ENCODE measurements around the gene SEPTIN14.
"Not testable (repeated sequence)": the region's sequence is repeated elsewhere in the genome, so short reads cannot be mapped to it uniquely, and the experiment has no call there.

The SEPTIN14 gene

GRCh38 chr7:55862652-55863051 lies at the start of gene SEPTIN14:
Gene SEPTIN14, minus strand, starts transcription at chr7:55862752. Its CDS starts 756 bp downstream, at chr7:55861996.
- H3K9me3 Mint-ChIP-seq (ENCODE audit: low read depth); H3K36me3 Mint-ChIP-seq; H3K4me3 Mint-ChIP-seq; H3K4me1 Mint-ChIP-seq (ENCODE audit: low read depth); H3K27me3 Mint-ChIP-seq; H3K27ac Mint-ChIP-seq: not testable (repeated sequence)

DNA sequence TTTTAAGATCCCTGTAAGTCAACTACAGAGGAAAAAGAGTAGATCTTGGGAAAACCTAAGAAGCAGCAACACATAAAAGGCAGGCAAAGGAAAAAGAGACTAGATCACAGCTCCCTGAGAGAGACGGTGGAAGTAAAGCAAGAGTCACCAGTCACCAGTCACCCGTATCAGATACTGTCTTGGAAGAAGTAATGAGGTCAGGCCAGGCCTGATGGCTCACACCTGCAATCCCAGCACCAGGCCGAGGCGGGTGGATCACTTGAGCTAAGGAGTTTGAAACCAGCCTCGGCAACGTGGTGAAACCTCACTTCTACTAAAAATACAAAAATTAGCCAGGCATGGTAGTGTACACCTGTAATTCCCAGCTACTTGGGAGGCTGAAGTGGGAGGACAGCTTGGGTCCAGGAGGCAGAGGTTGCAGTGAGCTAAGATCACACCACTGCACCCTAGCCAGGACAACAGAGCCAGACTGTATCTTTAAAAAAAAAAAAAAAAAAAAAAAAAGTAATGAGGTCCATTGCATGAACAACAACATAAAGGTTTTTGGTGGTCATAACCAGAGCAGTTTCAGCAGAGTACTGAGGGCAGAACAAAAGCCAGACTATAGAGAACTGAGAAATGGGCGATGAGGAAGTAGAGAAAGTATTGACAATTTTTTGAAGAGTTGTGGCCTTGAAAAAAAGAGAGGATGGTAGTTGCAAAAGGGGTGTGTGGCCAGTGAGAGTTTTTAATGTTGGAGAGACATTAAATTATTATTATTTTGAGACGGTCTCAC lies 41.6 kb upstream of the SEPTIN14 start:
- H3K27ac Mint-ChIP-seq, result no peak overlapping the region
- H3K4me1 Mint-ChIP-seq (ENCODE audit: low read depth), result peaks cover 2% of the 10 kb centered on the region
- no peaks in the 10 kb centered on the region for H3K27me3 Mint-ChIP-seq
- H3K9me3 Mint-ChIP-seq (ENCODE audit: low read depth), result peaks cover 4% of the 10 kb centered on the region
- H3K36me3 Mint-ChIP-seq, result peaks cover 17% of the 10 kb centered on the region
- H3K4me3 Mint-ChIP-seq, result no peak overlapping the region

DNA sequence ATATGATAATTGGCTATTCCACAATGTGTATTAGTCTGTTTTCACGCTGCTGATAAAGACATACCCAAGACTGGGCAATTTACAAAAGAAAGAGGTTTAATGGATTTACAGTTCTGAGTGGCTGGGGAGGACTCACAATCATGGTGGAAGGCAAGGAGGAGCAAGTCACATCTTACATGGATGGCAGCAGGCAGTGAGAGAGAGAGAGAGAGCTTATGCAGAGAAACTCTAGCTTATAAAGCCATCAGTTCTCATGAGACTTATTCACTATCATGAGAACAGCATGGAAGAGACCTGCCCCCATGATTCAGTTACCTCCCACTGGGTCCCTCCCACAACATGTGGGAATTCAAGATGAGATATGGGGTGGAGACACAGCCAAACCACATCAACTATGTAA lies 38.5 kb upstream of the SEPTIN14 start:
- H3K36me3 Mint-ChIP-seq, result peaks cover 10% of the 10 kb centered on the region
- not testable (repeated sequence) for H3K4me3 Mint-ChIP-seq; H3K9me3 Mint-ChIP-seq (ENCODE audit: low read depth)

GRCh38 chr7:55898287-55898686 lies 35.7 kb upstream of the SEPTIN14 start:
- Mint-ChIP-seq H3K4me3 (no peak overlapping the region), H3K27me3 (no peaks in the 10 kb centered on the region)

More for the DNA sequence above, 38.5 kb upstream of the SEPTIN14 start:
- H3K27ac Mint-ChIP-seq; H3K27me3 Mint-ChIP-seq; H3K4me1 Mint-ChIP-seq (ENCODE audit: low read depth): not testable (repeated sequence)

DNA sequence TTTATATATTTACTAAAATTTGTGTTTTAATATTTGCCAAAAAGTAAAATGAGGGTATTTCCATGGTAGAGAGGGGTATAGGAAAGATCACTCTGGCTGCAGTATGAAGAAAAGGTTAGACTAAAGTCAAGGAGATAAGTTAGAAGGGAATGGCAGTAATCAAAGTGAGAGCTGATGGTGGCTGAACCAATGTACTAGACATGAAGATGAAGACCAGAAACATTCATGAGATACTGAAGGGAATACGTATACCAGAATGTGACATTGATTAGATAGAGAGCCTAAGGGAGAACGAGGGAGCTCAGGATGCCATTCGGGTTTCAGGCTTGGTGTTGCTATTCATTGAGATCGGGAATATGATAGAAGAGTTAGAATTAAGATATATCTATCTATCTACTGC lies 32.5 kb upstream of the SEPTIN14 start:
- Mint-ChIP-seq H3K4me3 (no peak overlapping the region), H3K4me1 (ENCODE audit: low read depth) (no peaks in the 10 kb centered on the region), H3K36me3 (peaks cover 8% of the 10 kb centered on the region), H3K27me3 (no peaks in the 10 kb centered on the region), H3K27ac (no peak overlapping the region), H3K9me3 (ENCODE audit: low read depth) (no peaks in the 10 kb centered on the region)

More at GRCh38 chr7:55898287-55898686, 35.7 kb upstream of the SEPTIN14 start:
- Mint-ChIP-seq H3K27ac (no peak overlapping the region), H3K4me1 (ENCODE audit: low read depth) (no peaks in the 10 kb centered on the region), H3K36me3 (peaks cover 13% of the 10 kb centered on the region), H3K9me3 (ENCODE audit: low read depth) (no peaks in the 10 kb centered on the region)

DNA sequence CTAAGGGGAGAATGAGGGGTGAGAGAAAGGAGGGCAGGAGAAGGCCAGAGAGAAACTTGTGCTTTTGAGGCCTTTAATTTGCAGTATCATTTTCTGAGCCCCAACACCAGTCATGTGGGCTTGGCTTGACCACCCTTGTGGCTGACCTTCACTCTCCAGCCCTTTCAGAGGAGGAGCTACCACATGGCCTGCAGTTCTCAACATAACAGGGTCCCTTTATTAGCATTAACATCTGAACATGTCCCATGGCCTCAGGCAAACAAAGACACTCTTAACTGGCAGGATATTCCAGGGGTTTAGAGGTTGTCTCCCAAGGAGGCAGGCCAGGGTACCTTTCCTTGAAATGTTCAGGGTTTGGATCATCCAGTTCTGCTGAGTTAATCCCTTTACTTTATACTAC lies 31.4 kb upstream of the SEPTIN14 start:
- H3K4me1 Mint-ChIP-seq (ENCODE audit: low read depth), result no peaks in the 10 kb centered on the region
- no peak overlapping the region for H3K4me3 Mint-ChIP-seq
- H3K36me3 Mint-ChIP-seq, result peaks cover 8% of the 10 kb centered on the region
- H3K27me3 Mint-ChIP-seq, result no peaks in the 10 kb centered on the region
- no peaks in the 10 kb centered on the region for H3K9me3 Mint-ChIP-seq (ENCODE audit: low read depth)
- no peak overlapping the region for H3K27ac Mint-ChIP-seq

- H3K4me1 Mint-ChIP-seq (ENCODE audit: low read depth); H3K9me3 Mint-ChIP-seq (ENCODE audit: low read depth); H3K27me3 Mint-ChIP-seq; H3K36me3 Mint-ChIP-seq: not testable (repeated sequence)
- Mint-ChIP-seq H3K4me3 (peak overlapping the region; percentile 89), H3K27ac (peak overlapping the region; percentile 83)
Measured at GRCh38 chr7:55888378-55888777, 25.8 kb upstream of the SEPTIN14 start.

GRCh38 chr7:55887821-55888247 lies 25.3 kb upstream of the SEPTIN14 start:
- H3K36me3 Mint-ChIP-seq, result no peaks in the 10 kb centered on the region
- peak overlapping the region; percentile 89 for H3K4me3 Mint-ChIP-seq
- no peaks in the 10 kb centered on the region for H3K9me3 Mint-ChIP-seq (ENCODE audit: low read depth)
- peaks cover 5% of the 10 kb centered on the region for H3K4me1 Mint-ChIP-seq (ENCODE audit: low read depth)
- no peaks in the 10 kb centered on the region for H3K27me3 Mint-ChIP-seq
- H3K27ac Mint-ChIP-seq, result peak overlapping the region; percentile 83

DNA sequence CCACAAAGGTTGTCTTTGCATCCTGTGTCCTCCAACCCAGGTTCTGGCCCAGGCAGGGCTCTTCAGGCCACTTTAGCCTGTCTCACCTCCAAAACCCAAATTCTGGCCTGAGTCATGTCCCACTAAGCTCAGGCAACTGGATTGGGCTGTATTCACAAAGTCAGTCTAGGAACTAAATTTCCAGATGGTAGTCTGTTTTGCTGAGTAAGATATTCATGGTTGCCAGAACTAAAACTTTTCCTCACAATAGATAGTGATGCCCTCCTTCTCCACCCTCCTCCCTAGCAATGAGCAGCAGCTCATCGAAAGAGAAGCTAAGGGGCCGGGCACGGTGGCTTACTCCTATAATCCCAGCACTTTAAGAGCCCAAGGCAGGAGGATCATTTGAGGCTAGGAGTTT lies 21.8 kb upstream of the SEPTIN14 start:
- no peak overlapping the region for H3K4me3 Mint-ChIP-seq
- H3K9me3 Mint-ChIP-seq (ENCODE audit: low read depth), result no peaks in the 10 kb centered on the region
- no peak overlapping the region for H3K27ac Mint-ChIP-seq
- no peaks in the 10 kb centered on the region for H3K36me3 Mint-ChIP-seq
- no peaks in the 10 kb centered on the region for H3K27me3 Mint-ChIP-seq
- H3K4me1 Mint-ChIP-seq (ENCODE audit: low read depth), result peaks cover 5% of the 10 kb centered on the region

GRCh38 chr7:55878691-55879090 lies 16.1 kb upstream of the SEPTIN14 start:
- no peak overlapping the region for H3K27ac Mint-ChIP-seq
- no peaks in the 10 kb centered on the region for H3K9me3 Mint-ChIP-seq (ENCODE audit: low read depth)
- H3K4me3 Mint-ChIP-seq, result no peak overlapping the region
- H3K36me3 Mint-ChIP-seq, result no peaks in the 10 kb centered on the region
- no peaks in the 10 kb centered on the region for H3K27me3 Mint-ChIP-seq
- no peaks in the 10 kb centered on the region for H3K4me1 Mint-ChIP-seq (ENCODE audit: low read depth)

DNA sequence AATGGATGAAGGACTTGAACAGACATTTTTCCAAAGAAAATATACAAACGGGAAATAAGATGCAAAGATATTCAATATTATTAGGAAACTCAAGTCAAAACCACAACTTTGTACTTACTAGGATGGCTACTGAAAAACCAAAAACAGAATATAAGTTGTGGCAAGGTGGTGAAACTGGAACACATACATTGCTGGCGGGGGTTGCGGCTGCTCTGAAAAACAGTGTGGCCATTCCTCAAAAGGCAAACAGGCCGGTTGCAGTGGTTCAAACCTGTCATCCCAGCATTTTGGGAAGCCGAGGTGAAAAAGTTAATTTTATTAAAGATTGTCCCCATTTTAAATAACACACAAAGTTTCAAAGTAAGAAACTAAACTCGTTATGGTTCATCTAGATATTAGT lies 14.8 kb upstream of the SEPTIN14 start:
- Mint-ChIP-seq H3K36me3 (no peaks in the 10 kb centered on the region), H3K27me3 (no peaks in the 10 kb centered on the region), H3K4me3 (no peak overlapping the region), H3K4me1 (ENCODE audit: low read depth) (no peaks in the 10 kb centered on the region), H3K9me3 (ENCODE audit: low read depth) (no peaks in the 10 kb centered on the region), H3K27ac (no peak overlapping the region)

DNA sequence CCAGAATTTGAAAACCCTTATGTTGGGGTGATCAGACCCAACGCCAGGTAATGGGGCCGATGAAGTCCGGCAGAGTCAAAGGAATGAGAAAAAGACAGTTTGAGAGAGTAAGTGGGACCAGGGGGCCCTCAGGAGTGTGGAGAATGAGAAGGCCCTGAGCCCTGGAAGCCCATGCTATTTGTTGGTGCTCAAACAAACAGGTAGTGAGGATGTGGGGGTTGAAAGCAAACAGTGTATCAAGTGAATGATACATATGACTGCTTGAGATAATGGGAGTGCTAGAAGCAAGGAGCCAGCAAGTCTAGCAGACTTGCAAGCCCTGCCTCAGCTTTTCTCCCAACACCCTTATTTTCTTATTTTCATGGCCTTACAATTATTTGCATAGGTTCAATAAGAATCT lies 11.2 kb upstream of the SEPTIN14 start:
- Mint-ChIP-seq H3K27ac (no peak overlapping the region), H3K27me3 (no peaks in the 10 kb centered on the region), H3K4me3 (no peak overlapping the region), H3K36me3 (no peaks in the 10 kb centered on the region), H3K9me3 (ENCODE audit: low read depth) (no peaks in the 10 kb centered on the region), H3K4me1 (ENCODE audit: low read depth) (no peaks in the 10 kb centered on the region)

DNA sequence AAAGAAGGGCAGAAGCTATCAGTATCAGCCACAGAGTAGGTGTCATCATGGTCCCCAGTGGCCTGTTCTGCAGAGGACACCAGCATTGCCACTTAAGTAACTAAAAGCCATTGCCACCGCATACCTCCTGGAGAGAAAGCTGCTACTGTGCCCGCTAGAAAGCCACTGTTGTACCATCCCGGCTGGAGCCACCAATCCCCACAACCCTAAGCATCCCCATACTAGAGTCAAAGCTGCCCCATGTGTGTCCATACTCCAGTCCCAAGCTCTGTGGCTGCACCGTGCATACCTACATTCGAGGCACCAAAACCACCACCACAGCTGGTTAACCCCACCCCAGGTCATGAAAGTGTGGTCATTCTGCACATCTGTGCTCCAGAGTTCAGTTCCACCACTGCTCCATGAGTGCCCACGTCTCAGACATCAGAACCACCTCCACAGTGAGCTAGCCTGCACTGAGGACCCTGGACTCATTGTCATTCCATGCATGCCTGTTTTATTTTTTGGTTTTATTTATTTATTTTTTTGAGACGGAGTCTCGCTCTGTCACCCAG lies 9.5 kb upstream of the SEPTIN14 start:
- no peaks in the 10 kb centered on the region for H3K36me3 Mint-ChIP-seq
- H3K27me3 Mint-ChIP-seq, result no peaks in the 10 kb centered on the region
- H3K27ac Mint-ChIP-seq, result no peak overlapping the region
- H3K4me1 Mint-ChIP-seq (ENCODE audit: low read depth), result no peaks in the 10 kb centered on the region
- no peaks in the 10 kb centered on the region for H3K9me3 Mint-ChIP-seq (ENCODE audit: low read depth)
- no peak overlapping the region for H3K4me3 Mint-ChIP-seq

GRCh38 chr7:55868989-55869388 lies 6.4 kb upstream of the SEPTIN14 start:
- not testable (repeated sequence) for H3K9me3 Mint-ChIP-seq (ENCODE audit: low read depth); H3K36me3 Mint-ChIP-seq; H3K4me1 Mint-ChIP-seq (ENCODE audit: low read depth); H3K4me3 Mint-ChIP-seq; H3K27ac Mint-ChIP-seq; H3K27me3 Mint-ChIP-seq

DNA sequence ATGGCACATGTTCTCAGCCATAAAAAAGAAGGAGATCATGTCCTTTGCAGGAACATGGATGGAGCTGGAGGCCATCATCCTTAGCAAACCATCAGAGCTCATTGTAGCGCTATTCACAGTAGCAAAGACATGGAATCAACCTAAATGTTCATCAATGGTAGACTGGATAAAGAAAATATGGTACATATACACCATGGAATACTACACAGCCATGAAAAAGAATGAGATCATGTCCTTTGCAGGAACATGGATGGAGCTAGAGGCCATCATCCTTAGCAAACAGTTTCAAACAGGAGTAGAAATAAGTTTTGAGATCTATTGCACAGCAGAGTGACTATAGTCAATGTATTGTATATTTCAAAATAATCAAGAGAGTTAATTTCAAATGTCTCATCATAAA lies 17.4 kb downstream of the SEPTIN14 start:
- not testable (repeated sequence) for H3K27me3 Mint-ChIP-seq

DNA sequence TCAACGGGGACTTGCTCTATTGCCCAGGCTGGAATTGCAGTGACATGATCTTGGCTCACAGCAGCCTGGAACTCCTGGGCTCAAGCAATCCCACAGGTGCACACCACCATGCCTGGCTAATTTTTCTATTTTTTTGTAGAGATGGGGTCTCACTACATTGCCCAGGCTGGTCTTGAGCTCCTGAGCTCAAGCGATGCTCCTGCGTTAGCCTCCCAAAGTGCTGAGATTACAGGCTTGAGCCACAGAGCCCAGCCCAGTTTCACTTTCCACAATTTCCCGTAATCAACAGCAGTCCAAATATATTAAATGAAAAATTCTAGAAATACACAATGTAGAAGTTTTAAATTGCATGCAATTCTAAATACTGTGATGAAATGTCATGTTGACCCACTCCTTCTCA lies 24.0 kb downstream of the SEPTIN14 start:
- peaks cover 2% of the 10 kb centered on the region for H3K27me3 Mint-ChIP-seq
- H3K36me3 Mint-ChIP-seq, result no peaks in the 10 kb centered on the region
- no peak overlapping the region for H3K4me3 Mint-ChIP-seq
- H3K27ac Mint-ChIP-seq, result no peak overlapping the region
- no peaks in the 10 kb centered on the region for H3K4me1 Mint-ChIP-seq (ENCODE audit: low read depth)
- H3K9me3 Mint-ChIP-seq (ENCODE audit: low read depth), result no peaks in the 10 kb centered on the region

More for the DNA sequence above, 17.4 kb downstream of the SEPTIN14 start:
- H3K36me3 Mint-ChIP-seq; H3K27ac Mint-ChIP-seq; H3K9me3 Mint-ChIP-seq (ENCODE audit: low read depth); H3K4me3 Mint-ChIP-seq; H3K4me1 Mint-ChIP-seq (ENCODE audit: low read depth): not testable (repeated sequence)

Data from activated naive CD8-positive, alpha-beta T cell (primary cell).